Measurements from ENCODE around the gene MDN1. TPM values are rescaled to one million over a fixed set of nuclear protein-coding genes. Genes with fewer than 3 reads are reported as not detected.

Gene MDN1
- total and polyA plus RNA-seq, 8 donors, result 15.6 to 27.5 (median 18.1) TPM

GRCh38 chr6:89729818-89730217 lies 89.8 kb downstream of the MDN1 start:
- FAIRE-seq (no peak), ATAC-seq (no peak), DNase-seq (no peak)
- intact Hi-C loops (cut with DNase I), result no loop called here
- Histone ChIP-seq H3K27me3 (no peaks in the 10 kb centered on the region), H3K4me3 (no peak overlapping the region), H3K4me1 (no peaks in the 10 kb centered on the region), H3K27ac (no peak overlapping the region), H3K36me3 (peaks cover 0 to 38% (median 3%) of the 10 kb centered on the region in 3 donors), H3K9me3 (no peaks in the 10 kb centered on the region)
- 65 to 93% methylated on average over 1 of the region's 1 CpG for WGBS, 2 donors
- TF ChIP-seq CTCF (IDR thresholded peaks at IDR 0.05), result no peak

- no peak for DNase-seq
Measured at GRCh38 chr6:89727501-89727900, 92.1 kb downstream of the MDN1 start.

GRCh38 chr6:89724981-89725380 lies 94.6 kb downstream of the MDN1 start:
- no peaks in the 10 kb centered on the region for H3K27me3 ChIP-seq
- WGBS, 2 donors, result 80 to 87% methylated on average over 3 of the region's 3 CpGs
- peaks cover 0 to 44% (median 7%) of the 10 kb centered on the region in 3 donors for H3K36me3 ChIP-seq
- intact Hi-C loops (cut with DNase I), result no loop called here
- H3K4me1 ChIP-seq, result no peaks in the 10 kb centered on the region
- ATAC-seq (no peak), DNase-seq (no peak), FAIRE-seq (no peak)
- H3K9me3 ChIP-seq, result no peaks in the 10 kb centered on the region
- H3K27ac ChIP-seq, result no peak overlapping the region
- no peak overlapping the region for H3K4me3 ChIP-seq
- no peak for TF ChIP-seq CTCF (IDR thresholded peaks at IDR 0.05)

More at GRCh38 chr6:89727501-89727900, 92.1 kb downstream of the MDN1 start:
- TF ChIP-seq CTCF (IDR thresholded peaks at IDR 0.05), result no peak
- WGBS, 2 donors, result 92 to 99% methylated on average over 7 of the region's 7 CpGs
- Histone ChIP-seq H3K9me3 (no peaks in the 10 kb centered on the region), H3K36me3 (peaks cover 0 to 39% (median 7%) of the 10 kb centered on the region in 3 donors), H3K4me1 (no peaks in the 10 kb centered on the region), H3K27ac (no peak overlapping the region), H3K4me3 (no peak overlapping the region), H3K27me3 (no peaks in the 10 kb centered on the region)
- ATAC-seq (no peak), FAIRE-seq (no peak)
- intact Hi-C loops (cut with DNase I), result no loop called here

GRCh38 chr6:89723046-89723445 lies 96.5 kb downstream of the MDN1 start:
- WGBS, 2 donors, result 96 to 100% methylated on average over 2 of the region's 2 CpGs
- Histone ChIP-seq H3K4me1 (no peaks in the 10 kb centered on the region), H3K4me3 (no peak overlapping the region), H3K36me3 (peaks cover 0 to 46% (median 7%) of the 10 kb centered on the region in 3 donors), H3K9me3 (no peaks in the 10 kb centered on the region), H3K27ac (no peak overlapping the region), H3K27me3 (no peaks in the 10 kb centered on the region)
- ATAC-seq (no peak), FAIRE-seq (no peak), DNase-seq (no peak)
- no peak for TF ChIP-seq CTCF (IDR thresholded peaks at IDR 0.05)
- intact Hi-C loops (cut with DNase I), result no loop called here

GRCh38 chr6:89716532-89716931 lies 103.1 kb downstream of the MDN1 start:
- H3K9me3 ChIP-seq, result no peaks in the 10 kb centered on the region
- DNase-seq, result no peak
- H3K36me3 ChIP-seq, result peaks cover 0 to 59% (median 0%) of the 10 kb centered on the region in 3 donors
- no peak overlapping the region for H3K4me3 ChIP-seq
- H3K27ac ChIP-seq, result no peak overlapping the region
- no peaks in the 10 kb centered on the region for H3K27me3 ChIP-seq
- FAIRE-seq, result no peak
- no peaks in the 10 kb centered on the region for H3K4me1 ChIP-seq
- no peak for TF ChIP-seq CTCF (IDR thresholded peaks at IDR 0.05)
- no peak for ATAC-seq
- intact Hi-C loops (cut with DNase I), result no loop called here
- WGBS, 2 donors, result 89 to 98% methylated on average over 3 of the region's 3 CpGs
